HuH-7 (cell line): ENCODE measurements around the gene WDR90.
A peak's percentile ranks its signal among the peaks of the same experiment; 100 is the strongest.

Experiments used
- DNase-seq: peaks from one replicate; pipeline ENCODE4 v3.0.0; 2011; ENCODE audit warnings: low spot score

Gene WDR90

DNA sequence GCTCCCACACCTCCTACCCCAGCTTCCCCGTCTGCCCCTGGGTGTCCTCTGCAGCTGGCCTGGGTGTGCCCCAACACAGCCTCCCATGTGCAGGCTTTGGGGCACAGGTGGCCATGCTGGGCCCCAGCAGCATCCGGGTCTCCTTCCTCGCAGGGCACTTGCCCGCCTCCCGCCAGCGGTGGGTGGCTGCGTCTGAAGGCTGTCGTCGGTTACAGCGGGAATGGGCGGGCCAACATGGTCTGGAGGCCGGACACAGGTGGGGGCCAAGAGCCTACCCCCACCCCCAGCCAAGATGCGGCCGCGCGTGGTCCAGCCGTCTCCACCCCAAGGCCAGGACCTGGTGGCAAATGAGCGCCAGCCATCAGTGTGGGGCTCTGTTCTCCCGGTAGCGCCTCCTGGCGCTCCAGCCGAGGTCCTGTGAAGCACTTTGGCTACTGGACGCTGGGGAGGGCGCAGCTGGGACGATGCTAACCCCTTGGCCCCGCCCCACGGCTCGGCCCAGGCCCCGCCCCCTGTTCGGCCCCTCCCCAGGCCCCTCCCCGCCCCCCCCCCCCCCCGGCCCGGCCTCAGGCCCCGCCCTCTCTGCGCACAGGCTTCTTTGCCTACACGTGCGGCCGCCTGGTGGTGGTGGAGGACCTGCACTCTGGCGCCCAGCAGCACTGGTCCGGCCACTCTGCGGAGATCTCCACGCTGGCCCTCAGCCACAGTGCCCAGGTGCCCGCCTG lies 11.5 kb downstream of the WDR90 start:
- no peak for DNase-seq

DNA sequence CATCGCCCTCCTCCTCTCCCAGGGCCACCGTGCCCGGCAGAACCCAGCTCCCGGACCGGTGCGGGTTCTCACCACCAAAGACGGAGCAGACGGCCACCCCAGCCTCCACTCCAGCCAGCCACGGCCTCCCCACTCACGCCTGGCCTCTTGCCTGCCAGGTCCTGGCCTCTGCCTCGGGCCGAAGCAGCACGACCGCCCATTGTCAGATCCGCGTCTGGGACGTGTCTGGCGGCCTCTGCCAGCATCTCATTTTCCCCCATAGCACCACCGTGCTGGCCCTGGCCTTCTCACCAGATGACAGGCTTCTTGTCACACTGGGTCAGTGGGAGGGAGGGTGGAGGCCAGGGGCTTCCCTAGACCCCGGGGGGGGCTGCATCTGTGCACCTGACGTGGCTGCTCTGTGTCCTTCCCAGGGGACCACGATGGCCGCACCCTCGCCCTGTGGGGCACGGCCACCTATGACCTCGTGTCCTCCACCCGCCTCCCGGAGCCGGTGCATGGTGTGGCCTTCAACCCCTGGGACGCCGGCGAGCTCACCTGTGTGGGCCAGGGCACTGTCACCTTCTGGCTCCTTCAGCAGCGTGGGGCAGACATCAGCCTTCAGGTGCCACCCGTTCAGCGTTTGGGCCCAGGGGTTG lies 12.1 kb downstream of the WDR90 start:
- no peak for DNase-seq

DNA sequence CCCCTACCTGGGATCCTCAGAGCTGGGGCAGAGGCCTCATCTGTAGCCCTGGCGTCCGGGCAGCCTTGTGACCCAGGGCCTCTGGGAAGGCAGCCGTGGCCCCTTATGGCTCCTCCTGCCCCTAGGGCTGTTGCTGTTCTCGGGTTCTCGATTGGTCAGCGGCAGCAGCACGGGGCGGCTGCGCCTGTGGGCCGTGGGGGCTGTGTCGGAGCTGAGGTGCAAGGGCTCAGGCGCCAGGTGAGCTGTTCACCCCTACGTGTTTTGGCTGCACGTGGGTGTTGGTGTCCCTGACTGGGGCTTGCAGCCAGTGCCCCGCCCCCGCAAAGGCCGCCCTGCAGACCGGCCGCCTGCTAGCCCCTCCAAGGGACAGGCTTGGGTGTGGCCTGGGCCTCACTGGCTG lies 12.9 kb downstream of the WDR90 start:
- DNase-seq, result no peak

- DNase-seq, result no peak
Measured at GRCh38 chr16:662597-662996, 13.4 kb downstream of the WDR90 start.

DNA sequence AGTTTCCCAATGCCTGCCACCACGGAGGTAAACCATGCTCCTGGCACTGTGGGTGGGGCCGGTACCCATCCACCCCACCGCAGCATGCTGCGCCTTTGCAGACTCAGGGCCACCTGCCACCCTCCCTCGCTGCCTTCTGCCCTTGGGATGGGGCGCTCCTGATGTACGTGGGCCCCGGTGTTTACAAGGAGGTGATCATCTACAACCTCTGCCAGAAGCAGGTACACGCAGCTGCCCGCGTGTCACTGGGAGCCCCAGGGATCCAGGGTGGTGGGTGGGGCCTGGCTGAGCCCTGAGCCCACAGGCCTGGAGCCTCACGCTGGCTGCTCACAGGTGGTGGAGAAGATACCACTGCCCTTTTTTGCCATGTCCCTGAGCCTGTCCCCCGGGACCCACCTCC lies 17.4 kb downstream of the WDR90 start:
- DNase-seq, result no peak

DNA sequence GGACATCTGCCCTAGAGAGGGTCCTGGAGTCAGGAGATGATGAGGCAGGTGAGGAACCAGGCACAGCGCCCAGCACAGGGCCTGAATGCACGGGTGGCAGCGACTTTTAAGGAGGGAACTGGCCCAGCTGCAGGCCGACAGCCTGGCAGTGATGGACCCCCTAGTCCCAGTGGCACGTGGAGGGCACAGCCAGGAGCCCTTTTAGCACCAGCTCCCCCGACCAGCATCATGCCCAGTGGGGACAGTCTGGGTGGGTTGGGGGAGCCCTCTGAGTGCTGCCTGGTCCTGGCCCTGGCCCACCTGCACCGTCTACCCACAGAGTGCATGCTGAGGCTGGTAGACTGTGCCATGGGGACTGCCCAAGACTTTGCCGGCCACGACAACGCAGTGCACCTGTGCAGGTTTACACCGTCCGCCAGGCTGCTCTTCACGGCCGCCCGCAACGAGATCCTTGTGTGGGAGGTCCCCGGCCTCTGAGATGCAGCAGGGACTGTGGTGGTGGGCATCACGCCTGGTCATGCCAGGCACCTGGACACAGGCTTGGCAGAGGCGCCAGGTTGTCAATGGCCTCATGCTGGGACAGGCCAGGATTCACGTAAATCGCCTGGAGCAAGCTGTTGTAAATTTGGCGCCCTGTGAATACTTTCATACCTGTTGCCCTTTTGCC lies 18.1 kb downstream of the WDR90 start:
- no peak for DNase-seq

- DNase-seq, result peak; percentile 71
Measured at GRCh38 chr16:667780-668518, 18.8 kb downstream of the WDR90 start, which contains the start of gene RHOT2. Gene RHOT2, plus strand, starts transcription at chr16:668132. Its CDS starts 68 bp downstream, at chr16:668200.

DNA sequence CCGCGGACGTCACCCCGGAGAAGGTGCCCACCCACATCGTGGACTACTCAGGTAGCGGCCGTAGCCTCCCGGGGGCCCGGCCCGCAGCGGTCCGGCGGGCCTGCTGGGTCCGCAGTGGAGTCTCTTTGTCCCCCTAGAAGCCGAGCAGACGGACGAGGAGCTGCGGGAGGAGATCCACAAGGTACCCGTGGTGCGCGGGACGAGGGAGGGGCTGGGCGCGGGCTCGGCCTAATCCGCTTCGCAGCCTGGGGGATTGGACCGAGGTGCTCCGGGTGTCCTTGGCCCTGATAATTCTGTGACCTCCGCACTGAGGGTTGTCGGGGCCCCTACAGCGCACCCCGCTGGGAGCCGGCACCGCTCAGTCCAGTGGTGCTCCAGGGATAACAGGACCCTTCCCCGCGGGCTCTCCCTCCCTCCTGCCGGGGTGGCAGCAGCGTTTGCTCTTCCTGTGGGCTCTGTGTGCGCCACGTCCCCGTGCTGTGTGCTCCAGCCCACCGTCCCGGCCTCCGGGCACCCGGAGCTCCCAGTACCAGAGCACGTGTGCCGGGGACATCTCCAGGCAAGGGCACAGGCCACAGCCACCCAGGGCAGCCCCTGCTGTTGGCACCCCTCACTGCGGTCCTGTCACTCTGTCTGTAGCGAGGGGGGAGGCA lies 19.5 kb downstream of the WDR90 start:
- DNase-seq, result no peak

- DNase-seq, result no peak
Measured at GRCh38 chr16:669666-670065, 20.5 kb downstream of the WDR90 start.

- no peak for DNase-seq
Measured at GRCh38 chr16:670485-671352, 21.6 kb downstream of the WDR90 start.

GRCh38 chr16:671353-672131 lies 22.4 kb downstream of the WDR90 start:
- DNase-seq, result no peak

DNA sequence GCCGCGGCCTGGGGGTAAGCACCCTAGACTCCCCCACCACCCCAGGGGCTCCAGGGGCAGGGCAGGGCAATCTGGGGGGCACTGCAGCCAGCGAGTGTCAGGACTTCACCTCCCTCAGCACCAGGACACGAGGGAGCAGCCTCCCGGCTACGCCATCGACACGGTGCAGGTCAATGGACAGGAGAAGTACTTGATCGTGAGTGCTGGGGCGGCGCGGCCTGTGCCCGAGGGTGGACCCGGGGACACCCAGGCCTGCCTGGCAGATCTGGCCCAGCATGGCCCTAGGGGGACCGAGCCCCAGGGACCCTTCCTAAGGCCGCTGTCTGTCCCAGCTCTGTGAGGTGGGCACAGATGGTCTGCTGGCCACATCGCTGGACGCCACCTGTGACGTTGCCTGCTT lies 23.2 kb downstream of the WDR90 start:
- no peak for DNase-seq

DNA sequence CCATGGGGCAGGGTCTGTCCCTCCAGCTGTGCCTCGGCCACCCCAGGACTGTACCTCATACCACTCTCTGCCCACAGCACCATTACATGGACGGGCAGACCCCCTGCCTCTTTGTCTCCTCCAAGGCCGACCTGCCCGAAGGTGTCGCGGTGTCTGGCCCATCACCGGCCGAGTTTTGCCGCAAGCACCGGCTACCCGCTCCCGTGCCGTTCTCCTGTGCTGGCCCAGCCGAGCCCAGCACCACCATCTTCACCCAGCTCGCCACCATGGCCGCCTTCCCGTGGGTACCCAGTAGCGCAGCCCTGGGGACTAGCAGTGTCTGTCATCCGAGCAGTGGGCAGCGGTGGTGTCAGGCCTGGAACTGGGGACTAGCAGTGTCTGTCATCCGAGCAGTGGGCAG lies 23.7 kb downstream of the WDR90 start:
- no peak for DNase-seq

DNA sequence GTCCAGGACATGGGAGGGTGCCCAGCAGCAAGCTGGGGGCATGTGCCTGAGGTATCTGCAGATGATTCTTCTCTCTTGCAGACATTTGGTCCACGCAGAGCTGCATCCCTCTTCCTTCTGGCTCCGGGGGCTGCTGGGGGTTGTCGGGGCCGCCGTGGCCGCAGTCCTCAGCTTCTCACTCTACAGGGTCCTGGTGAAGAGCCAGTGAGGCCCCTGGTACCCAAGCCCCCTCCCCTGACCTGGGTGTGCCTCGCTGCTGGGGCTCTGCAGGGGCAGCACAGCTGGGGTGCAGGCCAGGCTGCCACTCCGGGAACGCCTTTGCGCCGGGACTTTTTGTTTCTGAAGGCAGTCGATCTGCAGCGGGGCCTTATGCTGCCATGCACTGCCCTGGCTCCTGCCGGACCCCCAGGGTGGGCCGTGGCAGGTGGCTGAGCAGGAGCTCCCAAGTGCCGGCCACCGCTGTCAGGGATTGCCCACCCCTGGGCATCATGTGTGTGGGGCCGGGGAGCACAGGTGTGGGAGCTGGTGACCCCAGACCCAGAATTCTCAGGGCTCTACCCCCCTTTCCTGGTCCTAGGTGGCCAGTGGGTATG lies 24.3 kb downstream of the WDR90 start:
- no peak for DNase-seq

DNA sequence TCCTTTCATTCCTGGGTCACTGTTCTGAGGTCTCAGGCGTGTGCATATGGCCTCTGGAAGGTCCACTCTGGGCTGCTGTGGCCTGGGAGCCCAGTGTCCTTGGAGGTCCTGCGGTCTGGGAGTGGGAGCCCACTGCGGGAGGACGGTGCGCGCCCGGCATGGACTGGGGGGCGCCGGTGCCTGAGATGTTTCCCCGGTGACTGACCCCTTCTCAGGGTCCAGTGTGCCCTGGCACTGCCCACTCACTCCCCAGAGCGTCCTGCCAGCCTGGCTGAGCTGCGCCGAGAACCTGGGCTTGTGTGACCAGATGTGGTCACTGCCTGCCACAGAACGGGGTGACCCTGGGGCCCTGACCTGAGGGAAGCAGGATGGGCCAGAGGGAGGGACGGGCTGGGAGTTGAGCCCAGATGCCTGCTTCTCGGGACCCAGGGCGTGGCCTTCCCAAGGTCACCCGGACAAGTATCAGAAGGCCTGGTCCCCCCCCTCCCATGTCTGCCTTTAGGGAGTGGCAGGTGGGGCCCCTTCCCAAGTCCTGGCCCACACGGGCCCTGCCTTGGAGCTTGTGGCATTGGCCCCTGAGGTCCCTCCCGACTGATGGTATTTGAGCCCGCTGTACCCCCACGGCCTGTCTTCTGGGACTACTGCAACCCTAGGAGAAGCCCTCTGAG lies 25.2 kb downstream of the WDR90 start:
- no peak for DNase-seq

DNA sequence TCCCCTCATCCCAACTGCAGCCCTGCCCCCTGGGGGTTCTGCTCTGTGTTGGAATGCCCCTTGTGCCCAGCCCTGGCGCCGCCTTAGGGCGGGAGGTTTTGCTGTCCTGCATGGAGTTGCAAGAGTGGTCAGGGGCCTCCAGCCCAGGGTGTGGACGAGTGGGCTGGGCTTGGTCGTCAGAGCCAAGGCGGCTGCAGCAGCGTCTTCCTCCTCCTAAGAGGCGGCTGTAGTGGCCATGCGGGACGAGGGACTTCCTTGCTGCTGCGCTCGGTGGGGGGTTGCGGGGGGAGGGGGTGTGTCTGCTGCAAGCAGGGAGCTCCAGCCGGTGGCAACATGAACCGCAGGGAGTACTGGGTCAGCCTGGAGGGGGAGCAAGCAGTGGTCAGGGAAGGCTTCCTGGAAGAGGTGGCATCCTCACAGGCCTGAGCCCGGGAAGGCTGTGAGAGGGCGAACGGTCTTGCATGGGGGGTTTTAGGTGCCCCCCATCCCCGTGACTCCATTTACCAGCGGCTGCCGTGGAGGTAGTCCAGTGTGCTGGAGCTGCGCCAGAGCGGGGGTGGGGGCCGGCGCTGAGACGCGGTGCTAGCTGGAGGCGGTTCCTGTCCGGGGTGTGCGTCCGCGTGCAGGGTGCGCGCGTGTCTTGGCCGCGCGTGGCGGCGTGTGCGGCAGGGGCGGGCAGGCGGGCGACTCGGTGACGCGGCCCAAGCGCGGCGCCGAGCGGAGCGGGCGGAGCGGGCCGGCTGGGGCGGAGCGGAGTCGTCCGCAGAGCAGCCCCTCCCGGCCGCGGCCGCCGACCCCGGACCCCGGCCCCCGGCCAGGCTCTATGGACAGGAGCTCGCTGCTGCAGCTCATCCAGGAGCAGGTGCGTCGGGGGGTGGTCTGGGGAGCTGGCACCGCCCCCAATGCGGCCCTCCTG lies 26.1 kb downstream of the WDR90 start, which contains the start of gene RHBDL1:
Gene RHBDL1, plus strand, starts transcription at position 704 of the 916 bp plus-strand sequence. Its CDS starts 120 bp downstream, at position 824.
- DNase-seq, result peak; percentile 50

- DNase-seq, result peak; percentile 42
Measured at GRCh38 chr16:675884-676564, 26.9 kb downstream of the WDR90 start.

GRCh38 chr16:676565-676902 lies 27.4 kb downstream of the WDR90 start:
- DNase-seq, result no peak
